NK-92 (cell line): ENCODE data around the gene MAJIN.

Experiments
- DNase-seq: peaks from one replicate; lab custom pipeline; 2025; ENCODE audit not compliant: unreplicated experiment; lab: John Stamatoyannopoulos, UW

MAJIN gene

DNA sequence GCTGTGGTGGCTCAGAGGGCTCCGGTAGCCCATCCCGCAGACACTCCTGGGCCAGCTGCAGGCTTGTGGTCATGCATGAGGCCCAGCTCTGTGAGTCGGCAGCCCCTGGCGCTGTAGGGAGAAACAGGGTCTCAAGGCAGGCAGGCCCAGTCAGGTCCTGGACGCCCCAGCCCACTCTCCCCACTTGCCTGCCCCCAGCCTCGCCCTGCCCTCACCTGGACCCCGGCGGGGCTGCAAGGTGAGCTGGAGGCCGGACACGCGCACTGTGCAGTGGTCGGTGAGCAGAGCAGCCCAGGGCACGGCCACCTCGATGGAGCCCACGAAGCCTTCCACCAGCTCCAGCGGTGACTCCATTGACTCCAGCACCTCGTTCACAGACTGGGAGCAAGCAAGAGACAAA, 57.8 kb downstream of the MAJIN start:
- DNase-seq = no peak

DNA sequence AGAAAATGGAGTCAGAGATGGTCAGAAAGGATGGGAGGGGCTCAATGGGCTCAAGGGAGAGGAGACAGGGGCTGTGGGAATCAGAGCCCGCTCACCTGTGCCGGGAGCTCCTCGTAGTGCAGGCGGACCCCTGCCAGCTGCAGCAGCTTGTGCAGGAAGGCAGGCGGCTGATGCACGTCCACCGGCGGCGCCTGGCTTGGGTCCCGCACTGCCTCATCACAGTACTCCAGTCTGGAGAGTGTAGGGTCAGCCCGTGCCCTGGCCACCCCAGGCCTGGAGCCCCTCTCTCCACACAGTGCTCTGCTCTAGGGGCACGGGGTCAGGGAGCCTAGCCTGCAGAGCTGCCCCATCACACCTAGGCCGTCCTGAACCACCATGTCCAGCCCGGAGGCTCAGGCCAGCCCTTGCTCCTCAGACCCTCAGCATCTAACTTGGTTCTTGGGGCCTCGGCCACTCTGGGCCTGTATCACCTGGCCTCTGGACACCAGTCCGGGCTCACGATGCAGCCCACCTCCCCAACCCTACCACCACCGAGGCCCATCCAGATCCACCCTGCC, 58.7 kb downstream of the MAJIN start:
- no peak for DNase-seq

- no peak for DNase-seq
Observed at GRCh38 chr11:64911689-64912088, 60.2 kb downstream of the MAJIN start.

DNA sequence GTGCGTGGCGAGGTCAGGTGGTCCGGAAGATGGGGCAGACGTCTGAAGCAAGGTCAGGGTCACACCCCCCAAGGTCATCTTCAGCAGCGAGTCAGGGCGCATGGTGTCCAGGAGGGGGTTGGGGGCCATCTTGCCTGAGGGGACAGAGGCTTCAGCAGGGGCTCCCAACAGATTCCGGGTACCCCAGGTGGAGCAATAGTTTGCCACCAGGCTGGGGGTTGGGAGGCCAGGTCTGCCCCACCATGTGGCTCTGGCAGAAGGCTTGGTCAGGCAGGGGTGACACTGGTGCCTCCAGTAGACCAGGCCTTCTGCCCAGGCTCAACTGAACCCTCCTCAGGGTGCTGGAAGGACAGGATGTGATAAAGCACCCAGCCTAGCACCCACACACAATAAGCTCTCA, 60.8 kb downstream of the MAJIN start:
- DNase-seq = no peak

- no peak for DNase-seq
Observed at GRCh38 chr11:64910451-64911093, 61.3 kb downstream of the MAJIN start.

DNA sequence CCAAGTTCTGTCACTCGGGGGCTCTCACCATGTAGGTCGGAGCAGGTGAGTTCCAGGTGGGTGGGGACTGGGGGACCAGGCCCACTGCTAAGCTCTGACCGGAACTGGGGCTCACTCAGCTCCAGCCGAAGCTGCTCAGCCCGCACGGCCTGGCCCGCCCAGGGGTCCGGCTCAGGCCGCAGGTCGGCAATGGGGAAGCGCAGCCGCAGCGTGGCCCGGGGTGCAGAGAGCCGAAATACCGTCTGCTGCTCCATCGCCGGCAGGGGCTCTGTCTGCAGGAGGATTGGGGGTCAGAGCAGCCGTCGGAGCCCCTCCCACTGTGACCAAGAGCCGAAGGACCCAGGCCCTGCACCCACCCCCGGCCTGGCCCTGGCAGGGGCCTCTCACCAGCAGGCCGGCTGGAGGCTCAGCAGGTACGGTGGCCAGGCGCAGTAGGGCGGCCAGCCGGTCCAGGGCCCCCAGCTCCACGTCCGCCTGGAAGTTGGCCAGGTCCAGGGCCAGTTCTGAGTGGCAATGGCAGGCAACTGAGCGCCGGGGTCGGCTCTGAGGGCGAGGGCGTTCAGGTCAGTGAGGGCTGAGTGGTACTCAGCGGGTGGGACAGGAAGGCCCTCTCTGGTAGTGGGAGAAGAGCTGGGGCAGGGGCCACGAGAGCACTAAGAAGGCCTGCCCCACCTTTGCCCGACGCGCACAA, 62.1 kb downstream of the MAJIN start:
- no peak for DNase-seq

- DNase-seq = no peak
Observed at GRCh38 chr11:64908766-64909165, 63.1 kb downstream of the MAJIN start.

GRCh38 chr11:64906314-64906635, 65.6 kb downstream of the MAJIN start:
- no peak for DNase-seq

GRCh38 chr11:64905516-64906313, 66.2 kb downstream of the MAJIN start:
- no peak for DNase-seq

DNA sequence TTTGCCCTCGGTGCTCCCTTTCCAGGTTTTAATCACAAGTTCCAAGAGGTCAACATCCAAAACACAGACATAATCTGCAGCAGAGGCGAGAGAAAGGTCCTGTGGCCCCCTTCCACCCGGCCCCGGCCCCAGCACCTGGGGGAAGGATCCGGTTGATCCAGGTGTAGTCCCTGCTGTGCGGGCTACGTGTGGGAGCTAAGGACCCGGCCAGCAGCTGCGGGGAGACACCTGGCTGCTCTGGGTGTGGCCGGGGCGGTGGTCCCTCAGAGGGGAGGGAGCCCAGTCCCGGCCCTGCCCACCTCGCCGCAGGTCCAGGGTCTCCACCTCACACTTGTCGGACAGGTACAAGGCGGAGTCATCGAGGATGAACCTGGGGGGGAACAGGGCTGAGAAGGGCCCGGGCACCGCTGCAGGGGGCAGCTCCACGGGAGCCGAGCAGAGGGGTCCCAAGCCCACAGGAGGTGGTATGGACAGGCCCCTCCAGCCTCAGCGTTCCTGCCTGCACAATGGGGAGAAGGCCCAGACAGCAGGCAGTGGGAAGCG, 68.5 kb downstream of the MAJIN start:
- no peak for DNase-seq

DNA sequence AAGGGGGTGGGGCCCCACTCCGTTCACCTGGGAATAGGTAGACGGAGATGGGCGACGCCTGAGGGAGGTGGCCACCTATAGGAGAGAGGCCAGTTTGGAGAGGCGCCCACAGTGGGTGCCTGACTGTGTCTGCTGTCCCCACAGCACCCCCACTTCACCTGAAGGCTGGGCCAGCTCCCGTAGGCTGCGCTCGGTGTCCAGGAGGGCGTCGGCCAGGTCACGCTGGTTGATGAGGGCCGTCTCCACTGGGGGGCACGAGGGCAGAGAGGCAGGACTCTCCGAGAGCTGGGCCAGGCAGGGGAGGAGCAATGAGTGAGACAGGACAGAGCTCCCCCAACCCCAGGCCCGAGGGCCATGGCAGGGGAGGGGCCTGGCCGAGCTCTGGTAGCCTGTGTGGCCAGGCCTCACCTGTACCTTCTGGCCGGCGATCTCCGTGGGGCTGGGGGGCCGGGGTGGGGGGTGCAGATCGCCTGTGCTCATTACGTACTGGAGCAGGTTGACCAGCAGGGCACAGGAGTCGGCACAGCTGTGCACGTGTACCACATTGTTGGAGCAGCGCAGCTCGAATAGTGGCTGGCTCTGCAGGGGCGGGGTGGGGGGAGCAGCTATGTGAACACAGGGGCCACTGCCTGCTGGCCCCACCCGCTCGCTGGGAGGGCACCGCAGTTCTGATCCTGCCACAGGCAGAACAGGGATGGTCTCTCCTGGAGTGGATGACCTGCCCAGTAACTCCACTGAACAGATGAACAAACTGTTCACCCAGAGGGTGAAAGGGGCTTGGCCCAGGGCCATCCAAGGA, 69.6 kb downstream of the MAJIN start:
- no peak for DNase-seq

DNA sequence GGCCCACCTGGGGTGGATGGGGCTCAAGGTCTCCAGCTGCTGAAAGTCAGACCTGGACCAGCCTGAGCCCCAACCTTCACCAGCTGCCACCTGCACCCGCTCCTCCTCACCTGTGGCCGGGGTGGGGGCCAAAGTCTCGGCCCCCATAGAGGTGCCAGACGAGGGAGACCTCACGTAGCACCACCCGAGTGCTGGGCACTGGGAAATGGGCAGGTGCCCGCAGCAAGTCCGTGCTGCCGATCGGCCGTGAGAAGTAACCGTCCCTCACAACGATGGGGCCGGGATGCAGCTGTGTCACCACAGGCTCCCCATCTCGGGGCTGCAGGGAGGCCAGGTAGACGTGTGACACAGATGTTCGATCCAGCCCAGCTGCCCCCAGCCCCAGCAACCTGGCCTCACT, 71.1 kb downstream of the MAJIN start:
- no peak for DNase-seq

- no peak for DNase-seq
Observed at GRCh38 chr11:64900263-64900678, 71.6 kb downstream of the MAJIN start.

GRCh38 chr11:64898541-64898940, 73.4 kb downstream of the MAJIN start:
- no peak for DNase-seq

DNA sequence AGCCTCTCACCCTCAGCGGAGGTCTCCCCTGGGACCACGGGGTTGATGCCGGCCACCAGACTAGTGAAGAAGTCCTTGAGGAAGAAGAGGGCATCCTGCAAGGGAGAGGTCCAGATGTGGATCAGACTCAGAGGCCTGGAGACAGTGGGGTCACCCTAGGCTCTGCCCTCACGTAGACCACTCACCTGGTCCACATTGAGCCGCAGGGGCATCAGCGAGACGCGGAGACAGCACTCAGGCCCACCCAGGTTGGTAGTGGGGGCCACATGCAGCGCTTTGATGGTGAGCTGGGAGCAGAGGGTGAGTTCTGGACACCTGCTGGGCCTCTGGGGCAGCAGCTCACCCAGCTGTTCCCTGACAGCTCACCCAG, 73.8 kb downstream of the MAJIN start:
- DNase-seq = no peak

DNA sequence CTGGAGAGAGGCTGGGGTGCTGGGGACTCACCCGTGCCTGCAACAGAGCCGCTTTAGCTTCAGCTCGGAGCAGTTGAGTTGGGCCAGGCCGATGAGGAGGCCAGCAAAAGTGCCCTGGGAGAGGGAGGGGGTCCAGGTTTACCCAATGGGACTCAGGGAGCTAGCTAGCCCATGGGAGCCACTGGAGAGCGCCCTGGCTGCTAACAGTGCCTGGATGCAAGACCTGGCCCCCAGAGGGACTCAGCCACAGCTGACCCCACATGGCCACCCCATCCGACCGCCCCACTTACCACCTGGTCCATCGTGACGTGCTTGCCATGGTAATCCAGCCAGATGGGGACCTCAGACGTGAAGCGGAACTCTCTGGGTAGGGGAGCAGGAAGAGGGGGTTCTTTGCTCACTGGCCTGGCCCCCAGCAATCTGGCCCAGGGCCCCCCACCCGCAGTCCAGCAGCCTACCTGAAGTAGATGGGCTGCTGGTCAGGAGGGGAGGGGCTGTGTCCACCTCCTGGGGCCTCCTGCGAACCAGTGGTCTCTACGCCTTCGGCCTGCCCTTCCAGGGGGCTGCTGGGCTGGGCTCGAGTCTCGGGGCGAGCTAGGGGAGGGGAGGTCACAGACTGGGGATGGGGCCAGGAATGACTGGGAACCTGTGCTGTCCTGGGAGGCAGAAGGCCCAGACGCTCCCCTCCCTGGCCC, 74.4 kb downstream of the MAJIN start:
- DNase-seq = no peak

- DNase-seq = no peak
Observed at GRCh38 chr11:64896448-64897022, 75.4 kb downstream of the MAJIN start.

DNA sequence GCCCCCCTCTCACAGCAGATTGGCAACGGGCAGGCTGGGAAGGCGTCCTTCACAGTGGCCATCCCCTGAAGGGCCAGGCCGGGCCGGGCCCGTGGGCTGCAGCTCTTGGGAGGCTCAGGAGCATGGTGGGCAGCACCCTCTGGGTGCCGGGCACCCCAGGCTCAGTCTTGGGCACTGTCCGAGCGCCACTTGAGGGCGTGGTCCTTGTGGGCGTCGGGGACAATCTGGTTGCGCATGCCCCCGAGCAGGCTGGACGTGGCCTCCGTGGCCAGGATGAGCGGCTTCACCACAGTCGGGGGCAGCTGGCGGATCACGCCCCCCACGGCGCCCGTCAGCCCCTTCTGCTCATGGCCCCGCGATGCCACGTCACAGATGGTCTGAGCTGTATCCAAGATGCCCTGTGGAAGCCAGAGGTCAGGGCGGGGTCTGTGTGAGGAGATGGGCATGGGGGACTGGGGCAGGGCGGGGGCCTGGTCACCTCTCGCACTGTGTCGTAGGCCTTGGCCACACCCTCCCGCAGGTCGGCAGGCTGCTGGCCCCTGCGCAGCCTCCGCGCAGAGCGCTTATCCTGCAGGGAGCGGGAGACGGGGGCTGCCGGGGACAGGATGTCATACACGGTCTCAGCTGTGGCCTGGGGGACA, 77.0 kb downstream of the MAJIN start:
- no peak for DNase-seq

DNA sequence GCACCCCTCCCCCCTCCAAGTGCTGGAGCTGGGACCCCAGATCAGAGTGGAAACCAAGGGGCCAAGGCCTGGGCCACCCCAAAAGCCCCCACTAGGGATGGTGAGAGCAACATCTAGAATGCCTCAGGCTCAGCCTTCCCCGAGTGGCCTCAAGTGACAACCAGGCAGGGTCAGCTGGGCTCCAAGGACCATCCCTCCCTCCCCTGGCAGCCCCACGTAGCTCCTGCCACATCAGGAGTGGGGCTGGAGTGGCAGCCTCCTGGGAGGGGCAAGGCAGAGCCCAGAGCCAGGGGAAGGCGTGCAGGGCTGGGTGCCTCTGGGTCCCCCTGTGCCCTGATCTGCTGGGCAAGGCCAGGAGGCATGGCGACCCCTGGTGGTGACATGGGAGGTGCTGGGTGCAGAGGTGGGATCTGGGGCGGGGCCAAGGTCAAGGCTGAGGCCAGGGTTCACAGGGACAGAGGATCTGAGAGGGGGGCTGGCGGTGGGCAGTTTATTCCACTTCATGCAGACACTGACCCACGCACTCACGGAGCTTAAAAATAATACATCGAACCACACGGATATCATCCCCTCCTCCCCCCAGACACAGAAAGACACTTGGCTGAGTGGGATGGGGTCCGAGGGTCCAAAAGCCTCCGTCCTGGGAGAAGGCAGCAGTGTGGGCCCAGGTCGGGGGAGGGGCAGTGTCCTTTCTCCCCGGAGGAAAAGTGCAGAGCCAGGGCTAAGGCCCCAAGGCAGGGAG, 77.7 kb downstream of the MAJIN start:
- DNase-seq = no peak
